Breast epithelium (tissue), 4 donors: ENCODE data around the gene PTGFRN. TPM values are rescaled to one million over a fixed set of nuclear protein-coding genes. Genes with fewer than 3 reads are reported as not detected.

ENCODE experiments used
- DNase-seq, 2 donors: peaks; one replicate each; pipeline ENCODE4 v3.0.0-alpha.2; 2019; ENCODE audit warnings: low spot score in 2 of 2
- H3K27ac ChIP-seq, 2 donors: fragments of 200-600 bp; sonication (generic) in 1 of 2; one replicate each; pipeline ENCODE4 v1.5.1; 2016 to 2019; ENCODE audit warnings: mild to moderate bottlenecking in 1 of 2
- H3K27me3 ChIP-seq, 2 donors: fragments of 200-600 bp; sonication (generic) in 1 of 2; one replicate each; pipeline versions ENCODE4 v1.5.1 to v1.6.0; 2017 to 2019; ENCODE audit warnings: control low read depth in 1 of 2, mild to moderate bottlenecking in 1 of 2
- H3K36me3 ChIP-seq: fragments of 200-600 bp; one replicate; pipeline ENCODE4 v1.5.1; 2019
- H3K4me1 ChIP-seq, 2 donors: fragments of 200-600 bp; sonication (generic); one replicate each; pipeline ENCODE4 v1.5.1; 2016 to 2019; ENCODE audit warnings: control low read depth in 1 of 2
- H3K4me3 ChIP-seq, 3 donors: fragments of 200-600 bp; sonication (generic); 1 replicate in 2 of 3; 2 replicates in 1 of 3; pipeline ENCODE4 v1.5.1; 2016 to 2019; ENCODE audit warnings: mild to moderate bottlenecking in 3 of 3, moderate library complexity in 2 of 3
- H3K9me3 ChIP-seq, 2 donors: fragments of 200-600 bp; sonication (generic) in 1 of 2; one replicate each; pipeline ENCODE4 v1.5.1; 2016 to 2019; ENCODE audit warnings: control low read depth in 1 of 2
- POLR2A ChIP-seq: fragments of 450-650 bp; IDR thresholded peaks from one replicate; pipeline ENCODE4 v1.6.1; 2016; ENCODE audit warnings: antibody characterized with exemption, mild to moderate bottlenecking, moderate library complexity
- POLR2AphosphoS5 ChIP-seq, 3 donors: sonication (generic); formaldehyde crosslinking; IDR thresholded peaks; one replicate each; pipeline ENCODE4 v1.6.1; 2017; ENCODE audit warnings: antibody characterized with exemption in 3 of 3
- intact Hi-C: fragments of 100-400 bp; cut with DNase I; formaldehyde crosslinking; loops from one replicate; pipeline ENCODE4 v1.15.1; 2023; ENCODE audit warnings: low total_unique reads
- total RNA-seq, 3 donors: library from RNA; depleted of rRNA; stranded (reverse); fragments of >200 nt; gene quantifications; one replicate each; pipeline ENCODE4 v1.1.0, GENCODE V29; 2016
- TF ChIP-seq, protein P1 (sequence below), 3 donors: fragments of 450-650 bp; IDR thresholded peaks; one replicate each; pipeline ENCODE4 v1.5.1; 2016 to 2017; ENCODE audit warnings: antibody characterized with exemption in 3 of 3, mild to moderate bottlenecking in 3 of 3, moderate library complexity in 3 of 3

PTGFRN gene
- total RNA-seq, 3 donors from 2014 or later: 10.6 to 30.8 (median 24.3) TPM

DNA sequence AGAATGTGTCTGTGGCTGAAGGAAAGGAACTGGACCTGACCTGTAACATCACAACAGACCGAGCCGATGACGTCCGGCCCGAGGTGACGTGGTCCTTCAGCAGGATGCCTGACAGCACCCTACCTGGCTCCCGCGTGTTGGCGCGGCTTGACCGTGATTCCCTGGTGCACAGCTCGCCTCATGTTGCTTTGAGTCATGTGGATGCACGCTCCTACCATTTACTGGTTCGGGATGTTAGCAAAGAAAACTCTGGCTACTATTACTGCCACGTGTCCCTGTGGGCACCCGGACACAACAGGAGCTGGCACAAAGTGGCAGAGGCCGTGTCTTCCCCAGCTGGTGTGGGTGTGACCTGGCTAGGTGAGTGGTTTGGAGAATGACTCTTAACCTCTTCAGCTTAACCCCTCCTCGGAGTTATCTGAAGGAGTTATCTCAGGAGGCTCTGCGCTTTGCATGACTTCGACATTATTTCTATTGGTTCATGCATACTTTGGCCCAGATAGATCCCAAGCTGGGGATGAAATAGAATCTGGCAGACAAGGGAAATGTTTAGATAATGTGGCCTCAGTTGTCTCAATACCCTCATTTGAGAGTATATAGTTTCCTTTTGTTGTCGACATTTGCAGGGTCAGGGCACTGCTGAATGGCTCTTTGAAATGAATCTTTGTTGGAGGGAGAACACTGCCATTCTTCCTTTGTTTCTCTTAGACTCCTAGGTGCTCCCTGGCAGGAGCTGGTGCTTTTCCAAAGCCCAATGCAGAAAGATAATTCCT, 39.7 kb downstream of the PTGFRN start:
- Histone ChIP-seq H3K4me1 (no peaks in the 10 kb centered on the region), H3K36me3 (no peaks in the 10 kb centered on the region), H3K4me3 (no peak overlapping the region), H3K9me3 (no peaks in the 10 kb centered on the region), H3K27me3 (no peaks in the 10 kb centered on the region), H3K27ac (peak overlapping the region in 1 of 2 donors; percentile 27)
- no peak for DNase-seq
- TF ChIP-seq, protein P1, sequence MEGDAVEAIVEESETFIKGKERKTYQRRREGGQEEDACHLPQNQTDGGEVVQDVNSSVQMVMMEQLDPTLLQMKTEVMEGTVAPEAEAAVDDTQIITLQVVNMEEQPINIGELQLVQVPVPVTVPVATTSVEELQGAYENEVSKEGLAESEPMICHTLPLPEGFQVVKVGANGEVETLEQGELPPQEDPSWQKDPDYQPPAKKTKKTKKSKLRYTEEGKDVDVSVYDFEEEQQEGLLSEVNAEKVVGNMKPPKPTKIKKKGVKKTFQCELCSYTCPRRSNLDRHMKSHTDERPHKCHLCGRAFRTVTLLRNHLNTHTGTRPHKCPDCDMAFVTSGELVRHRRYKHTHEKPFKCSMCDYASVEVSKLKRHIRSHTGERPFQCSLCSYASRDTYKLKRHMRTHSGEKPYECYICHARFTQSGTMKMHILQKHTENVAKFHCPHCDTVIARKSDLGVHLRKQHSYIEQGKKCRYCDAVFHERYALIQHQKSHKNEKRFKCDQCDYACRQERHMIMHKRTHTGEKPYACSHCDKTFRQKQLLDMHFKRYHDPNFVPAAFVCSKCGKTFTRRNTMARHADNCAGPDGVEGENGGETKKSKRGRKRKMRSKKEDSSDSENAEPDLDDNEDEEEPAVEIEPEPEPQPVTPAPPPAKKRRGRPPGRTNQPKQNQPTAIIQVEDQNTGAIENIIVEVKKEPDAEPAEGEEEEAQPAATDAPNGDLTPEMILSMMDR (IDR thresholded peaks at IDR 0.05): no peak
- TF ChIP-seq POLR2A (no peak), POLR2AphosphoS5 (IDR thresholded peaks at IDR 0.05) (peak in 1 of 3 donors; percentile 19)
- intact Hi-C loops: no loop called here

DNA sequence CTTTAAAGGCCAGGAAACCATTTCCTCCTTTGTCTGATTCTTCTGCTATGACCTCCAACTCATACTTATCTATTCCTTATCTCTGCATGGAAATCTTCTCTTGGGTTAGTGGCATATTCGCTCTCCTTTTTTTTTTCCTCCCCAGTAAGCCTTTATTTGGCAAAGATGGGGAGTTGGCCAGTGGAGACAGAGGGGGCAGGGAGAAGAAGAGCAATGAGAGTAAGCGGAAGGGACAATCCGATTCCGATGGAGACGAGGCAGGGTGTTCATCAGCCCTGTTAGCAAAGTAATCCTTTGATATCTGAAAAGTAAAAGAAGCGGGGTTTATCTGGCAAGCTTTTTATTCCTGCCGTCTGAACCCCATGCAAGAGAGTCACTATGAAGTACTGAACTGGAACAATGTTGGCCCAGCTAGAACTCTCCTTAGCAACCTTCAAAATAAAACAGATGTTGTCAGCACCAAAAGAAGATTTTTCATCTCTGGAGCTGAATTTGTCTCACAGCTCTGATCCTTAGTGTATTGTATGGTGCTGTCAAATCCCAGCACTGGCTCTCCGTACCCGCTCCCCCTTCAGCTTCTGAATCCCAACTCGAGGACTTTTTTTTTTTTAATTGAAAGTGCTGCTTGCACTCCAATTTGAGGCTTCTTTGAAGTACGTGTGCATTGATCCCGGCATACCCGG, 40.9 kb downstream of the PTGFRN start:
- Histone ChIP-seq H3K27ac (peak overlapping the region; percentile 60 to 76), H3K9me3 (no peaks in the 10 kb centered on the region), H3K36me3 (no peaks in the 10 kb centered on the region), H3K4me1 (no peaks in the 10 kb centered on the region), H3K4me3 (no peak overlapping the region), H3K27me3 (no peaks in the 10 kb centered on the region)
- TF ChIP-seq POLR2AphosphoS5 (IDR thresholded peaks at IDR 0.05) (no peak), POLR2A (no peak)
- TF ChIP-seq, protein P1 (IDR thresholded peaks at IDR 0.05): no peak
- intact Hi-C loops: no loop called here
- no peak for DNase-seq

DNA sequence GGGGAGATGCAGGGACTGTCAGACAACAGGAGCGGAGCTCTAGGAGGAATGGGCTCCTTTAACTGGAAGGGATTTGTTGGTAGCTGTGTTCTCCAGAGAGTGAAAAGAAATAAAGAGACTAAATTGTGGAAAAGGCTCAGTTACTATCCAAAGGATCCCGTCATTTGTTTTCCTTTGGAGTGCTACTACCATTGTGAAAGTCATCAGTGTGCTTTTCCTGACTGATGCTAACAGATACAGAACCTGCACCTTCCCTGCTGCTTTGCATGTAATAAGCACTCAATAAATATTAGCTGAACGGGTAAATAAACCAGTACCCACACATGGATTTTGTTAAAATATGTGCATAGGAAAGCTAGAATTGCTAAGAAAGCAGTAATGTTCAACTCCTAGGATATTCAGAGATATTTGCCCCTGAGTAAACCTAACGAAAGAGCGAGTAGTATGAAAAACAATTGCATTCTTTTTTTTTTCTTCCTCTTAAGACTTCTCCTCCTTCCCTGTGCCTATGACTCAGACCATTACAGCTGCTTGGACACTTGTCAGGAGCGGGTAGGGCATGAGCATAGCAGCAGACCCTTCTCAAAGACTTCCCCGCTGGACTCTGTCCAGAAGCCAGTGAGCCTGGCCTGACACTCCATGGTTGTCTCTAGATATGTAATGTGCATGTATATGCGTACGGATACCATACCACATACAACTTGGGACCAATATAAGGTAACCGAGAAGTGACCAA, 41.7 kb downstream of the PTGFRN start:
- DNase-seq: no peak
- H3K9me3 ChIP-seq: no peaks in the 10 kb centered on the region
- peak overlapping the region; percentile 55 to 76 for H3K27ac ChIP-seq
- no peaks in the 10 kb centered on the region for H3K27me3 ChIP-seq
- no peaks in the 10 kb centered on the region for H3K4me1 ChIP-seq
- TF ChIP-seq POLR2AphosphoS5 (IDR thresholded peaks at IDR 0.05) (no peak), POLR2A (no peak)
- TF ChIP-seq, protein P1 (IDR thresholded peaks at IDR 0.05): no peak
- intact Hi-C loops: no loop called here
- no peaks in the 10 kb centered on the region for H3K36me3 ChIP-seq
- no peak overlapping the region for H3K4me3 ChIP-seq

DNA sequence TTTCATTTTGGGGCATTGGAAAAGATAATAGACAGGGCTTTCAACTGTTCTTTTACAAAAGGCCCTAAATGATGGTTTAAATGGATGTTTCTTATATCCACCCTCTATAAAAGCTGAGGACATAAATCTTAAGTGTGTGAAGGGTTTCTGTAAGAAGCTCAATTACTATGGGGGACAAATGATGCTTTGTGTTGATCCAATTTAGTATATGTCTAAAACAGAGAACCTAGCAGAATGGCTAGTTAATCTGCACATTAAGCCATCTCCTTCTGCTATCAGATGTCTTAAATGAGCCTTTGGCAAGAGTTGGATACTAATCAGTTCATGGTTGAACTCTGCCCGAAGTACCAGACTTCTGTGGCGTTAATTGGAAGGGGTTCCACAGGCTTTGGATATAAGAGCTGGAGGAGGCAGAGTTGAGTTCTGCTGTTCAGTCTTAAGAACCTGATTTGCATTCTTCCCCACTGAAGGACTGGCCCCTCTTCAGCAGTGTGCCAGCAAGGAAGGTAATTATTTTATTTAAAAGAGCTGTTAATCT, 43.1 kb downstream of the PTGFRN start:
- Histone ChIP-seq H3K9me3 (no peaks in the 10 kb centered on the region), H3K27me3 (no peaks in the 10 kb centered on the region), H3K36me3 (no peaks in the 10 kb centered on the region), H3K27ac (no peak overlapping the region), H3K4me1 (no peaks in the 10 kb centered on the region), H3K4me3 (no peak overlapping the region)
- DNase-seq: no peak
- TF ChIP-seq, protein P1 (IDR thresholded peaks at IDR 0.05): no peak
- TF ChIP-seq POLR2A (no peak), POLR2AphosphoS5 (IDR thresholded peaks at IDR 0.05) (no peak)
- intact Hi-C loops: no loop called here
